ENCODE data around the gene STK39. TPM values are rescaled to one million over a fixed set of nuclear protein-coding genes. Genes with fewer than 3 reads are reported as not detected.

STK39 gene
- polyA plus RNA-seq, 1 experiment, result 25.2 TPM

DNA sequence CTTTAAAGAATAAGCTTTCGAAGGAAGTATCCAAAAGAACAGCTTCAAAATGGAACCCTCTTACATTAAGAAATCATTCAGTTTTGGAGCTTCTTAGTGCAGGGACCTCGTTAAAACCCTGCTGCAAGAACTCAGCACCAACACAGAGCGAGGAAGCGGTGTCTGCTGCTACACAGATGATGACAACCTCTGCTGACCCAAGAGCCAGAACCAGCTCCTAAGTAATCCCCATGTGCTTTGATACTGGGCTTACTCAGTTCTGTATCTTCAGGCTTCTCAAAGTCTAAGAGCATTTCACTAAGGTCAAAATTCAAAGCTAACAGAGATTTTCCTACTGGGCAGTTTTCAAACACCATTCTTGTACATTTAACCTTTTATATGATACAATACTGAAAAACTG lies 194.6 kb downstream of the STK39 start:
- CTCF ChIA-PET, result interaction anchor here (1.6 kb wide), 1 partner anchor 67 kb away, joined by 4 read pairs; no protein-coding TSS in a partner anchor
- H3K9me3 ChIP-seq (ENCODE audit: control insufficient read depth, insufficient read depth, low read length), result no peaks in the 10 kb centered on the region
- TF ChIP-seq, protein P1, sequence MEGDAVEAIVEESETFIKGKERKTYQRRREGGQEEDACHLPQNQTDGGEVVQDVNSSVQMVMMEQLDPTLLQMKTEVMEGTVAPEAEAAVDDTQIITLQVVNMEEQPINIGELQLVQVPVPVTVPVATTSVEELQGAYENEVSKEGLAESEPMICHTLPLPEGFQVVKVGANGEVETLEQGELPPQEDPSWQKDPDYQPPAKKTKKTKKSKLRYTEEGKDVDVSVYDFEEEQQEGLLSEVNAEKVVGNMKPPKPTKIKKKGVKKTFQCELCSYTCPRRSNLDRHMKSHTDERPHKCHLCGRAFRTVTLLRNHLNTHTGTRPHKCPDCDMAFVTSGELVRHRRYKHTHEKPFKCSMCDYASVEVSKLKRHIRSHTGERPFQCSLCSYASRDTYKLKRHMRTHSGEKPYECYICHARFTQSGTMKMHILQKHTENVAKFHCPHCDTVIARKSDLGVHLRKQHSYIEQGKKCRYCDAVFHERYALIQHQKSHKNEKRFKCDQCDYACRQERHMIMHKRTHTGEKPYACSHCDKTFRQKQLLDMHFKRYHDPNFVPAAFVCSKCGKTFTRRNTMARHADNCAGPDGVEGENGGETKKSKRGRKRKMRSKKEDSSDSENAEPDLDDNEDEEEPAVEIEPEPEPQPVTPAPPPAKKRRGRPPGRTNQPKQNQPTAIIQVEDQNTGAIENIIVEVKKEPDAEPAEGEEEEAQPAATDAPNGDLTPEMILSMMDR (IDR thresholded peaks at IDR 0.05; ENCODE audit: low read depth, low read length), result no peak
- DNase-seq (ENCODE audit: low read depth, low spot score), result no peak
- H3K4me3 ChIP-seq (ENCODE audit: low read depth, low read length), result no peak overlapping the region
- POLR2A ChIA-PET, result no interaction called here
- no peak overlapping the region for H3K27ac ChIP-seq (ENCODE audit: low read depth, low read length)
- H3K27me3 ChIP-seq (ENCODE audit: control insufficient read depth, insufficient read depth, low read length), result no peaks in the 10 kb centered on the region

DNA sequence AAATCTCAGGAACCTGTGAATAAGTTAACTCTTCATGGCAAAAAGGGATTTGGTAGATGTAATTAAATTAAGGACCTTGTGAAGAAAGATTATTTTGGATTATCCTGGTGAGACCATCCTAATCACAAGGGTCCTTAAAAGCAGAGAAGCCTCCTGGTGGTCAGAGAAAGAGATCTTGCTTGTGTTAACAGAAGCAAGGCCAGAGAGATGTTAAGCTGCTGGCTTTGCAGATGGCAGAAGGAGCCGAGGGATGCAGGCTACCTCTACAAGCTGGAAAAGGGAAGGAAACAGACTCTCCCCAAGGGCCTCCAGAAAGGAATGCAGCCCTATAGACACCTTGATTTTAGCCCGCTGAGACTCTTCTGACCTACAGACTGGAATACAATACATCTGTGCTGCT lies 197.0 kb downstream of the STK39 start:
- no peaks in the 10 kb centered on the region for H3K9me3 ChIP-seq (ENCODE audit: control insufficient read depth, insufficient read depth, low read length)
- POLR2A ChIA-PET, result no interaction called here
- CTCF ChIA-PET, result interaction anchor here (0.5 to 1.4 kb wide), 2 partner anchors 68 to 69 kb away, joined by 4 to 6 read pairs; no protein-coding TSS in a partner anchor
- no peak overlapping the region for H3K4me3 ChIP-seq (ENCODE audit: low read depth, low read length)
- no peak for DNase-seq (ENCODE audit: low read depth, low spot score)
- no peaks in the 10 kb centered on the region for H3K27me3 ChIP-seq (ENCODE audit: control insufficient read depth, insufficient read depth, low read length)
- TF ChIP-seq, protein P1 (IDR thresholded peaks at IDR 0.05; ENCODE audit: low read depth, low read length), result no peak
- H3K27ac ChIP-seq (ENCODE audit: low read depth, low read length), result no peak overlapping the region

DNA sequence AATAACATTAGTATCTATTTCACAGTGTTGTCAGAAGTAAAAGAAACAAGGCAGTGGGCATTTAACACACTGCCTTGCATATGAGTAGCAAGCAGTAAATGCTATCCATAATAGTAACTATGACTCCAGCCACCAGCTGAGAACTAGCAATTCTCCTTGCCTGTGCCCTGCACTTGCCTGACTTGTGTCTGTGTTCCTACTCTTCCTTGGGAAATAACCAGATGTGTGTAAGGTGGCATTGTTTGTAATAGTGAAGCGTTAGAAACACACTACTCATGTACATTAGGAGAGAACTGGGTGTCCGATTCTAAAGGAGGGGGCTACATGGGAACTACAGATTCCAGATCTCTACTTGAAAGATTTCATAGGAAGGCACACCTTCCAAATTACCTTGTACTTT lies 197.8 kb downstream of the STK39 start:
- Histone ChIP-seq H3K9me3 (ENCODE audit: control insufficient read depth, insufficient read depth, low read length) (no peaks in the 10 kb centered on the region), H3K27ac (ENCODE audit: low read depth, low read length) (no peak overlapping the region), H3K4me3 (ENCODE audit: low read depth, low read length) (no peak overlapping the region), H3K27me3 (ENCODE audit: control insufficient read depth, insufficient read depth, low read length) (no peaks in the 10 kb centered on the region)
- TF ChIP-seq, protein P1 (IDR thresholded peaks at IDR 0.05; ENCODE audit: low read depth, low read length), result no peak
- ChIA-PET POLR2A (no interaction called here), CTCF (interaction anchor here (1.4 kb wide), 1 partner anchor 69 kb away, joined by 6 read pairs; no protein-coding TSS in a partner anchor)
- no peak for DNase-seq (ENCODE audit: low read depth, low spot score)

DNA sequence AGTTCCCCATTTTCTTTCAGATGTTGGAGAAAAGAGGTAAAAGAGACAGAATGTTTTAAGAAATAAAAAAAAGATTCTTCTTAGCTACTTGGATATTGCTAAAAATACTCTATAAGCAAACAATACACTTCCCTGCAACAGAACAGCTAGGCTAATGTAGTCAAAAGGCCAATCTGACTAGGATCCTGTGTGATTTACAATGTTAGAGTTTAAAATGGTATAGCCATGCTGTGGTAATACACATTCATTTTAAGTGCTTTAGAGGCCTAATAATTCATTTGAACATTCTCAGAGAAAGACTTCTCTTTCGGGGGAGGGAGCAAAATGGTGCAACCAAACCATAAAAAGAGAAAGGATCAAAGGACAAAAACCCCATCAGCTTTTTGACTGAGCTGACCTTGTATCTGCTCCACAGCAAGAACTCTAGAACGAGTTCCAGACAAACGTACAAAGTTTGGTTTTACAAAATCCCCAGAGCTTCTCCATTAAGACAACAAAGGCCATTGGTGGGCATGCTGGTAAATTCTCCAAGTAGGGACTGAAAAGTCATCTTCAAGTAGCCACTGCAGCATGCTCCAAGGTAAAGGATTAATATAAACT lies 200.2 kb downstream of the STK39 start:
- ChIA-PET CTCF (no interaction called here), POLR2A (no interaction called here)
- H3K27ac ChIP-seq (ENCODE audit: low read depth, low read length), result no peak overlapping the region

DNA sequence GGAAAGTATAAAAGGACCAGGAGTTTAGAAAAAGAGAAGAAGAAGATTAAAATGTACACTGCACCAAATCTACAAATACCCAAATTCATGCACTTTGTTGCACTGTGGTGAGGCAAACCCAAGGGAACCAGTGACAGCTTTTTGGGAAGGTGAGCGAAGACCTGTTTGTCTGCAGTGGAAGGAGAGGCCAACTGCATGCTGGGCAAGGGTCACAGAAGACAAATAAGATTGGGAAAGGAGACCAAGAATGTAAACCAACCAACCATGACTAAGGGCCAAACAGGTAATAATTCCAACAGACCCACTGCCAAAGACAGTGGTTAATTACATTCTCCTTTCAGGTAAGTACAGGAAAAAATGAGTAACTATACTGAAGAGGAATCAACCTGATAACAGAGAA lies 202.8 kb downstream of the STK39 start:
- no peak overlapping the region for H3K4me3 ChIP-seq (ENCODE audit: low read depth, low read length)
- H3K9me3 ChIP-seq (ENCODE audit: control insufficient read depth, insufficient read depth, low read length), result no peaks in the 10 kb centered on the region
- H3K27ac ChIP-seq (ENCODE audit: low read depth, low read length), result no peak overlapping the region
- TF ChIP-seq, protein P1 (IDR thresholded peaks at IDR 0.05; ENCODE audit: low read depth, low read length), result no peak
- ChIA-PET CTCF (no interaction called here), POLR2A (no interaction called here)
- no peaks in the 10 kb centered on the region for H3K27me3 ChIP-seq (ENCODE audit: control insufficient read depth, insufficient read depth, low read length)
- no peak for DNase-seq (ENCODE audit: low read depth, low spot score)

More for the DNA sequence above, 200.2 kb downstream of the STK39 start:
- no peak overlapping the region for H3K4me3 ChIP-seq (ENCODE audit: low read depth, low read length)
- TF ChIP-seq, protein P1 (IDR thresholded peaks at IDR 0.05; ENCODE audit: low read depth, low read length), result no peak
- no peak for DNase-seq (ENCODE audit: low read depth, low spot score)
- no peaks in the 10 kb centered on the region for H3K9me3 ChIP-seq (ENCODE audit: control insufficient read depth, insufficient read depth, low read length)
- no peaks in the 10 kb centered on the region for H3K27me3 ChIP-seq (ENCODE audit: control insufficient read depth, insufficient read depth, low read length)

Data from AG04450 (cell line).